SK-N-SH treated with all-trans-retinoic acid at 6 μM for 48 hours (cell line): ENCODE results near the gene S100A5.

Experiments used
- ARNTL ChIP-seq: fragments of 450-650 bp; formaldehyde crosslinking; IDR thresholded peaks from 2 replicates; pipeline ENCODE4 v1.5.0; 2020; ENCODE audit warnings: low read depth, mild to moderate bottlenecking, moderate library complexity, borderline replicate concordance
- CSDC2 ChIP-seq: fragments of 250-450 bp; sonication (Bioruptor Pico); IDR thresholded peaks from 2 replicates; pipeline ENCODE4 v1.5.0; 2020; ENCODE audit warnings: mild to moderate bottlenecking, moderate library complexity
- OSR1 ChIP-seq: fragments of 250-450 bp; sonication (Bioruptor Pico); IDR thresholded peaks from 2 replicates; pipeline ENCODE4 v1.8.0; 2022; ENCODE audit warnings: moderate library complexity, mild to moderate bottlenecking, inconsistent platforms
- PATZ1 ChIP-seq: fragments of 250-450 bp; sonication (Bioruptor Pico); IDR thresholded peaks from 2 replicates; pipeline ENCODE4 v1.8.0; 2020; ENCODE audit warnings: mild to moderate bottlenecking, moderate library complexity, borderline replicate concordance
- PPARA ChIP-seq: fragments of 250-450 bp; sonication (Bioruptor Pico); IDR thresholded peaks from 2 replicates; pipeline ENCODE4 v1.5.0; 2020; ENCODE audit warnings: mild to moderate bottlenecking, borderline replicate concordance
- RARB ChIP-seq: fragments of 250-450 bp; sonication (Bioruptor Pico); IDR thresholded peaks from 2 replicates; pipeline ENCODE4 v1.8.0; 2021; ENCODE audit warnings: mild to moderate bottlenecking, moderate library complexity
- SNAI2 ChIP-seq: fragments of 250-450 bp; sonication (Bioruptor Pico); IDR thresholded peaks from 2 replicates; pipeline ENCODE4 v1.5.0; 2020; ENCODE audit warnings: mild to moderate bottlenecking, moderate library complexity
- TOX ChIP-seq: fragments of 250-450 bp; sonication (Bioruptor Pico); IDR thresholded peaks from 2 replicates; pipeline ENCODE4 v1.8.0; 2021; ENCODE audit warnings: mild to moderate bottlenecking, moderate library complexity, borderline replicate concordance
- TSHZ2 ChIP-seq: fragments of 250-450 bp; sonication (Bioruptor Pico); IDR thresholded peaks from 2 replicates; pipeline ENCODE4 v1.5.0; 2020; ENCODE audit warnings: mild to moderate bottlenecking, moderate library complexity
- ZC3H10 ChIP-seq: fragments of 250-450 bp; sonication (Bioruptor Pico); IDR thresholded peaks from 2 replicates; pipeline ENCODE4 v1.5.1; 2021; ENCODE audit warnings: mild to moderate bottlenecking, moderate library complexity
- ZFP3 ChIP-seq: fragments of 250-450 bp; sonication (Bioruptor Pico); IDR thresholded peaks from 2 replicates; pipeline ENCODE4 v1.5.0; 2020; ENCODE audit warnings: mild to moderate bottlenecking, moderate library complexity
- ZNF70 ChIP-seq: fragments of 450-650 bp; formaldehyde crosslinking; IDR thresholded peaks from 2 replicates; pipeline ENCODE4 v1.5.0; 2020; ENCODE audit warnings: mild to moderate bottlenecking, moderate library complexity
- TF ChIP-seq, protein P1 (sequence below): fragments of 250-450 bp; sonication (Bioruptor Pico); IDR thresholded peaks from 2 replicates; pipeline ENCODE4 v1.5.1; 2021; ENCODE audit warnings: mild to moderate bottlenecking, moderate library complexity

- TF ChIP-seq TSHZ2 (CRISPR knock-in tag) (no peak), PATZ1 (CRISPR knock-in tag) (no peak), CSDC2 (CRISPR knock-in tag) (no peak), ZC3H10 (CRISPR knock-in tag) (no peak), PPARA (no peak), TOX (CRISPR knock-in tag) (no peak), SNAI2 (CRISPR knock-in tag) (no peak), ZNF70 (CRISPR knock-in tag) (no peak), RARB (CRISPR knock-in tag) (no peak), OSR1 (CRISPR knock-in tag) (no peak), ZFP3 (CRISPR knock-in tag) (no peak), ARNTL (no peak)
- TF ChIP-seq, protein P1, sequence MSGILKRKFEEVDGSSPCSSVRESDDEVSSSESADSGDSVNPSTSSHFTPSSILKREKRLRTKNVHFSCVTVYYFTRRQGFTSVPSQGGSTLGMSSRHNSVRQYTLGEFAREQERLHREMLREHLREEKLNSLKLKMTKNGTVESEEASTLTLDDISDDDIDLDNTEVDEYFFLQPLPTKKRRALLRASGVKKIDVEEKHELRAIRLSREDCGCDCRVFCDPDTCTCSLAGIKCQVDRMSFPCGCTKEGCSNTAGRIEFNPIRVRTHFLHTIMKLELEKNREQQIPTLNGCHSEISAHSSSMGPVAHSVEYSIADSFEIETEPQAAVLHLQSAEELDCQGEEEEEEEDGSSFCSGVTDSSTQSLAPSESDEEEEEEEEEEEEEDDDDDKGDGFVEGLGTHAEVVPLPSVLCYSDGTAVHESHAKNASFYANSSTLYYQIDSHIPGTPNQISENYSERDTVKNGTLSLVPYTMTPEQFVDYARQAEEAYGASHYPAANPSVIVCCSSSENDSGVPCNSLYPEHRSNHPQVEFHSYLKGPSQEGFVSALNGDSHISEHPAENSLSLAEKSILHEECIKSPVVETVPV (CRISPR knock-in tag): no peak
Observed at GRCh38 chr1:153557877-153558276, 17.1 kb upstream of the S100A5 start.
